ENCODE results near the gene LAG3. TPM values are rescaled to one million over a fixed set of nuclear protein-coding genes. Genes with fewer than 3 reads are reported as not detected.

LAG3 gene
- total RNA-seq, 1 experiment from 2014 or later: 3.3 TPM

GRCh38 chr12:6757028-6757690 is 15.2 kb upstream of the LAG3 start:
- no TSS peak for BruUV-seq (replicated peaks)
- Histone ChIP-seq H3K4me1 (ENCODE audit: control insufficient read depth in 1 of 2, insufficient read depth in 2 of 2, low read length in 2 of 2) (peaks cover 13 to 44% of the 10 kb centered on the region in 2 experiments; a peak in 3 of 4 replicates), H4K20me1 (ENCODE audit: insufficient read depth) (no peaks in the 10 kb centered on the region), H2AFZ (ENCODE audit: low read depth, low read length, poor library complexity, severe bottlenecking) (no peak overlapping the region), H3K4me3 (replicated peaks in 1 of 2; ENCODE audit: low read depth in 1 of 2, low read length in 2 of 2) (no peak overlapping the region), H3K79me2 (ENCODE audit: insufficient read depth, low read length) (peaks cover 8% of the 10 kb centered on the region), H3K27me3 (ENCODE audit: insufficient read depth, low read length) (no peaks in the 10 kb centered on the region), H3K27ac (ENCODE audit: low read depth, low read length) (no peak overlapping the region), H3K36me3 (ENCODE audit: control insufficient read depth in 1 of 2, insufficient read depth in 2 of 2, low read length in 2 of 2) (no peaks in the 10 kb centered on the region), H3K4me2 (ENCODE audit: low read length) (no peak overlapping the region), H3K9me3 (ENCODE audit: control insufficient read depth in 1 of 2, insufficient read depth in 1 of 2, low read depth in 1 of 2, low read length in 2 of 2) (no peaks in the 10 kb centered on the region), H3K9me2 (ENCODE audit: insufficient read depth) (no peaks in the 10 kb centered on the region), H3K9ac (ENCODE audit: low read length) (no peak overlapping the region)
- DNase-seq (ENCODE audit: low read depth, low spot score) (no peak), ATAC-seq (no peak)
- ChIA-PET RAD21 (ENCODE audit: low non-redundant PET in 1 of 2, low total read pairs in 2 of 2, uncharacterized antibody in 2 of 2, unreplicated experiment in 2 of 2) (no interaction called here), POLR2A (interaction anchor here (1.1 kb wide), 1 partner anchor 9 kb away, joined by 4 read pairs; the partner anchor contains the start of gene PTMS), CTCF (no interaction called here)
- intact Hi-C loops (cut with micrococcal nuclease): no loop called here
- no peak for TF ChIP-seq CBX3 (IDR thresholded peaks at IDR 0.05; ENCODE audit: low read depth)
- TF ChIP-seq SIN3A (IDR thresholded peaks at IDR 0.05; ENCODE audit: low read depth): no peak
- TF ChIP-seq POLR2AphosphoS5 (IDR thresholded peaks at IDR 0.05; ENCODE audit: low read depth, low read length): no peak

DNA sequence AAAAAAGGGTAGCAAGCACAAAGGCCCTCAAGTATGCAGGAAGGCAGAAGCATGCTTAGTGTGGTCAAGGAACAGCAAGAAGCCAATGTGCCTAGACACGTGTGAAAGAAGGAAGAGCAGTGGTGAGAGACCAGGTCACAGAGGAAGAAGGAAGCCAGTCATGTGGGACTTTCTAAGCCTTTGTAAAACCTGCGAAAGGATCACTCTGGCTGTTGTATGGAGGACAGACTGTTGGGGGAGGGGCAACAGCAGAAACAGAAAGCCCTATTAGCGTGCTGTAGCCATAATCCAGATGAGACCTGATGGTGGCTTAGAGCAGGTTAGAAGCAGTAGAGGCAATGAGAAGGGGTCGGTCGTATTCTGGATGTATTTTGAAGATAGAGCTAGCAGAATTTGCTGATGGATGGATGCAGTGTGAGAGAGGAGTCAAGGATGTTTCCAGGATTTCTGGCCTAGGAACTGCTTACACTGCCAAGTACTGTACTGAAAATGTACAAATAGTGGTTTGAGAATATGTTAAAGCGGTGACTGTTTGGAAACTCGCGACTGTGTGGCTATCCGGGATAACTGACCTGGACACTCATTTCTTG is 13.7 kb upstream of the LAG3 start:
- Histone ChIP-seq H3K9me3 (ENCODE audit: control insufficient read depth in 1 of 2, insufficient read depth in 1 of 2, low read depth in 1 of 2, low read length in 2 of 2) (no peaks in the 10 kb centered on the region), H3K79me2 (ENCODE audit: insufficient read depth, low read length) (no peaks in the 10 kb centered on the region), H3K27ac (ENCODE audit: low read depth, low read length) (no peak overlapping the region), H3K27me3 (ENCODE audit: insufficient read depth, low read length) (no peaks in the 10 kb centered on the region), H2AFZ (ENCODE audit: low read depth, low read length, poor library complexity, severe bottlenecking) (no peak overlapping the region), H3K9me2 (ENCODE audit: insufficient read depth) (no peaks in the 10 kb centered on the region), H4K20me1 (ENCODE audit: insufficient read depth) (no peaks in the 10 kb centered on the region), H3K36me3 (ENCODE audit: control insufficient read depth in 1 of 2, insufficient read depth in 2 of 2, low read length in 2 of 2) (no peaks in the 10 kb centered on the region), H3K4me2 (ENCODE audit: low read length) (no peak overlapping the region), H3K4me3 (replicated peaks in 1 of 2; ENCODE audit: low read depth in 1 of 2, low read length in 2 of 2) (no peak overlapping the region), H3K9ac (ENCODE audit: low read length) (no peak overlapping the region), H3K4me1 (ENCODE audit: control insufficient read depth in 1 of 2, insufficient read depth in 2 of 2, low read length in 2 of 2) (peaks cover 28 to 57% of the 10 kb centered on the region in 2 experiments)
- BruUV-seq (replicated peaks): no TSS peak
- intact Hi-C loops (cut with micrococcal nuclease): no loop called here
- ChIA-PET CTCF (interaction anchor here (0.7 kb wide), 1 partner anchor 8 kb away, joined by 3 read pairs; the partner anchor contains the start of gene PTMS), POLR2A (interaction anchor here (1.1 kb wide), 1 partner anchor 7 kb away, joined by 4 read pairs; the partner anchor contains the start of gene PTMS), RAD21 (ENCODE audit: low non-redundant PET in 1 of 2, low total read pairs in 2 of 2, uncharacterized antibody in 2 of 2, unreplicated experiment in 2 of 2) (no interaction called here)
- no peak for DNase-seq (ENCODE audit: low read depth, low spot score)
- ATAC-seq: no peak
- no peak for TF ChIP-seq CEBPB (IDR thresholded peaks at IDR 0.05; ENCODE audit: low read depth)
- TF ChIP-seq SP1 (IDR thresholded peaks at IDR 0.05; ENCODE audit: low read depth): no peak
- no peak for TF ChIP-seq EGR1 (IDR thresholded peaks at IDR 0.05; ENCODE audit: low read depth)
- TF ChIP-seq EZH2phosphoT487 (IDR thresholded peaks at IDR 0.05; ENCODE audit: borderline replicate concordance): no peak
- no peak for TF ChIP-seq CBX3 (IDR thresholded peaks at IDR 0.05; ENCODE audit: low read depth)
- no peak for TF ChIP-seq FOSL1 (IDR thresholded peaks at IDR 0.05; ENCODE audit: low read depth)
- TF ChIP-seq MAX (IDR thresholded peaks at IDR 0.05): no peak
- no peak for TF ChIP-seq POLR2A (IDR thresholded peaks at IDR 0.05; ENCODE audit: borderline replicate concordance, extremely low read depth, insufficient read depth, insufficient read length)
- TF ChIP-seq YY1 (IDR thresholded peaks at IDR 0.05; ENCODE audit: extremely low read depth, insufficient replicate concordance, low read depth, low read length): no peak
- no peak for TF ChIP-seq SIN3A (IDR thresholded peaks at IDR 0.05; ENCODE audit: low read depth)
- no peak for TF ChIP-seq POLR2AphosphoS5 (IDR thresholded peaks at IDR 0.05; ENCODE audit: low read depth, low read length)
- TF ChIP-seq RAD21 (IDR thresholded peaks at IDR 0.05; ENCODE audit: low read depth): no peak
- no peak for TF ChIP-seq ELF1 (IDR thresholded peaks at IDR 0.05; ENCODE audit: borderline replicate concordance, low read depth)
- no peak for TF ChIP-seq ZBTB33 (IDR thresholded peaks at IDR 0.05; ENCODE audit: extremely low read depth, insufficient replicate concordance, low read length)
- TF ChIP-seq SRF (IDR thresholded peaks at IDR 0.05; ENCODE audit: low read depth): no peak
- TF ChIP-seq ZFX (IDR thresholded peaks at IDR 0.05): no peak
- no peak for TF ChIP-seq EZH2 (IDR thresholded peaks at IDR 0.05)
- no peak for TF ChIP-seq JUND (IDR thresholded peaks at IDR 0.05)

Data from HCT116 (cell line).